Panc1 (cell line): ENCODE results near the gene FKRP. TPM values are rescaled to one million over a fixed set of nuclear protein-coding genes. Genes with fewer than 3 reads are reported as not detected.

ENCODE experiments used
- ATAC-seq: fragments of 200-7000 bp; cut with Tn5 transposase; 2 replicates; pipeline ENCODE4 v1.9.1; 2020; ENCODE audit warnings: mild to moderate bottlenecking, moderate library complexity
- BruUV-seq: library from RNA; stranded (reverse); fragments of 400-500 nt; replicated peaks from 2 replicates; lab custom pipeline; 2021; lab: Mats Ljungman, UMichigan
- CTCF ChIA-PET: fragments of 300-600 bp; sonication (Branson Sonifier 250); formaldehyde crosslinking; loops from one replicate; lab custom pipeline; 2022; ENCODE audit warnings: antibody characterized with exemption; lab: Charles Lee
- POLR2A ChIA-PET: fragments of 300-600 bp; sonication (Branson Sonifier 250); formaldehyde crosslinking; loops from one replicate; lab custom pipeline; 2022; ENCODE audit warnings: antibody characterized with exemption; lab: Charles Lee
- DNase-seq: peaks from one replicate; pipeline ENCODE4 v3.0.0-alpha.2; 2010; ENCODE audit warnings: low read depth, low spot score
- H3K27ac ChIP-seq: 2 replicates; pipeline ENCODE4 v1.5.1; 2011; ENCODE audit warnings: mild to moderate bottlenecking, low read length, inconsistent platforms
- H3K27me3 ChIP-seq: fragments of 200-500 bp; sonication (Bioruptor generic); 2 replicates; pipeline ENCODE4 v1.6.0; 2014; ENCODE audit warnings: low read length, inconsistent platforms; ENCODE audit not compliant: control insufficient read depth, insufficient read depth
- H3K36me3 ChIP-seq: fragments of 200-500 bp; sonication (Bioruptor generic); 2 replicates; pipeline ENCODE4 v1.5.1; 2014; ENCODE audit warnings: inconsistent platforms, mild to moderate bottlenecking, low read length, moderate library complexity; ENCODE audit not compliant: control insufficient read depth, insufficient read depth
- H3K4me1 ChIP-seq: 2 replicates; pipeline ENCODE4 v1.5.1; 2011; ENCODE audit warnings: inconsistent platforms, mild to moderate bottlenecking, low read length, moderate library complexity; ENCODE audit not compliant: control insufficient read depth, insufficient read depth
- H3K4me3 ChIP-seq, 2 experiments: 2 replicates each; pipeline ENCODE4 v1.5.1; 2011 to 2012; ENCODE audit warnings: low read depth in 2 of 2, low read length in 2 of 2, mild to moderate bottlenecking in 2 of 2, inconsistent platforms in 1 of 2, moderate library complexity in 1 of 2
- H3K9me3 ChIP-seq: fragments of 200-500 bp; sonication (Bioruptor generic); 2 replicates; pipeline ENCODE4 v1.5.1; 2014; ENCODE audit warnings: low read depth, mild to moderate bottlenecking, inconsistent platforms, low read length, moderate library complexity; ENCODE audit not compliant: control insufficient read depth, insufficient read depth
- POLR2AphosphoS5 ChIP-seq: IDR thresholded peaks from 2 replicates; pipeline ENCODE4 v1.6.1; 2012; ENCODE audit warnings: mild to moderate bottlenecking, low read depth, low read length, moderate library complexity
- SIN3A ChIP-seq: IDR thresholded peaks from 2 replicates; pipeline ENCODE4 v1.6.1; 2012; ENCODE audit warnings: low read depth, mild to moderate bottlenecking, low read length, moderate library complexity, borderline replicate concordance; ENCODE audit not compliant: insufficient read depth
- TCF7L2 ChIP-seq: IDR thresholded peaks from 2 replicates; pipeline ENCODE4 v1.6.1; 2011; ENCODE audit warnings: mild to moderate bottlenecking, low read depth, low read length, inconsistent platforms
- in situ Hi-C: cut with HindIII; loops from 2 replicates; pipeline ENCODE4 v1.10.0; 2016; ENCODE audit warnings: low sequenced_read_pairs, low pct_unique_long_range_greater_than_20kb
- intact Hi-C: fragments of 100-400 bp; cut with micrococcal nuclease; formaldehyde crosslinking; loops from one replicate; pipeline ENCODE4 v1.10.0; 2022; ENCODE audit not compliant: unreplicated experiment
- total RNA-seq: library from RNA; stranded (reverse); gene quantifications from one replicate; pipeline ENCODE4 v1.2.1, GENCODE V29; 2021; ENCODE audit not compliant: unreplicated experiment
- TF ChIP-seq, protein P1 (sequence below): fragments of 450-650 bp; IDR thresholded peaks from 2 replicates; pipeline ENCODE4 v1.5.1; 2017; ENCODE audit warnings: mild to moderate bottlenecking
- TF ChIP-seq, protein P2 (sequence below), 2 experiments: IDR thresholded peaks; 2 replicates each; pipeline ENCODE4 v1.6.1; 2011 to 2012; ENCODE audit warnings: low read depth in 2 of 2, control low read depth in 1 of 2, low read length in 1 of 2, mild to moderate bottlenecking in 1 of 2, moderate library complexity in 1 of 2; ENCODE audit not compliant: insufficient read depth in 1 of 2

FKRP gene
- total RNA-seq, 1 experiment from 2014 or later, result 21.6 TPM

DNA sequence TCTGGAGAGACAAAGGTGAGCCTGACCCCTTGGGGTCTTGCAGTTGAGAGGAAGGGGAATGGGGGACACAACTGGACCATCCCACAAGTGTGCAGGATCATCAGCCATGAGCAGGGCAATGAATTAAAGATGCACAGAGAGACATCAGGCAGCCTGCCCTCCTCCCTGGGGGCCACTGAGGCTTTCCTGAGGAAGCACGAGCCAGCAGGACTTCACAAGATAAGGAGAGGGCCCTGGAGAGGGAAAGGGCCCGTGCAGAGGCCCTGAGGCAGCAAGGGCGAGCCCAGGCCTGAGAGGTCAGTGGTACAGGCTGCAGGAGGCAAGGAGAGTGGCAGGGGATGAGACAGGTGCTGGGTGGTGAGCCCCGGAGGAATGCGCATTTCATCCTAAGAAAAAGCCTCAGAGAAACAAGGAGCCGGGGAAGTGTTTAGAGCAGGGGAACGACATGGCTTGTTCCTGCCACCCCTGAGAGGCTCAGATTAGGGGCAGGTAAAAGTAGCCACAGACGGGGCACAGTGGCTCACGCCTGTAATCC is 19.9 kb upstream of the FKRP start:
- CTCF ChIA-PET, result interaction anchor here (0.6 kb wide), 1 partner anchor 21 kb away, joined by 3 read pairs; no protein-coding TSS in a partner anchor
- ATAC-seq, result no peak

DNA sequence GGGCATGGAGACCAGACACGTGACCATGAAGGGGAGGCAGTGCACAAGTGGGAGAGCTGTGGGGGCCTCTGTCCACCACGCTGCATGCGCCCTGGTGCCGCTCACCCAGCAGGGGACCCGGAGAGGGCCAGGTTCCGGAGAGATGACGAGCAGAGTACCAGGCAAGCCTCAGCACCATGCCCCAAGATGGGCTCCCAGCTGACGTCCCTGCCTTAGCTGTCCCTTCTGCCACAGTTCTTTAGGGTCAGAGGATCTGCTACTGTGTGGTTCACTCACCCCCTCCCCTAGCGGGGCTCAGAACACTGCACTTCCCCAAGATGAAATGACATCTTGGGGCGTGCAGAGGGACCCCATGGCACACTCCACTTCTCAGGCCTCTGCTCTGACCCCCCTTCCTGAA is 19.3 kb upstream of the FKRP start:
- no TSS peak for BruUV-seq
- no peak for ATAC-seq

More for the DNA sequence above, 19.9 kb upstream of the FKRP start:
- Histone ChIP-seq H3K27ac (no peak overlapping the region), H3K4me1 (no peaks in the 10 kb centered on the region; the same call in 1 of the 2 replicates), H3K27me3 (no peaks in the 10 kb centered on the region), H3K36me3 (no peaks in the 10 kb centered on the region), H3K9me3 (no peaks in the 10 kb centered on the region), H3K4me3 (no peak overlapping the region)
- intact Hi-C loops (no loop called here), in situ Hi-C loops (no loop called here)
- no peak for DNase-seq
- BruUV-seq, result no TSS peak
- POLR2A ChIA-PET, result no interaction called here
- TF ChIP-seq POLR2AphosphoS5 (no peak), SIN3A (no peak), TCF7L2 (no peak)
- TF ChIP-seq, protein P1, sequence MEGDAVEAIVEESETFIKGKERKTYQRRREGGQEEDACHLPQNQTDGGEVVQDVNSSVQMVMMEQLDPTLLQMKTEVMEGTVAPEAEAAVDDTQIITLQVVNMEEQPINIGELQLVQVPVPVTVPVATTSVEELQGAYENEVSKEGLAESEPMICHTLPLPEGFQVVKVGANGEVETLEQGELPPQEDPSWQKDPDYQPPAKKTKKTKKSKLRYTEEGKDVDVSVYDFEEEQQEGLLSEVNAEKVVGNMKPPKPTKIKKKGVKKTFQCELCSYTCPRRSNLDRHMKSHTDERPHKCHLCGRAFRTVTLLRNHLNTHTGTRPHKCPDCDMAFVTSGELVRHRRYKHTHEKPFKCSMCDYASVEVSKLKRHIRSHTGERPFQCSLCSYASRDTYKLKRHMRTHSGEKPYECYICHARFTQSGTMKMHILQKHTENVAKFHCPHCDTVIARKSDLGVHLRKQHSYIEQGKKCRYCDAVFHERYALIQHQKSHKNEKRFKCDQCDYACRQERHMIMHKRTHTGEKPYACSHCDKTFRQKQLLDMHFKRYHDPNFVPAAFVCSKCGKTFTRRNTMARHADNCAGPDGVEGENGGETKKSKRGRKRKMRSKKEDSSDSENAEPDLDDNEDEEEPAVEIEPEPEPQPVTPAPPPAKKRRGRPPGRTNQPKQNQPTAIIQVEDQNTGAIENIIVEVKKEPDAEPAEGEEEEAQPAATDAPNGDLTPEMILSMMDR, result no peak
- TF ChIP-seq, protein P2, sequence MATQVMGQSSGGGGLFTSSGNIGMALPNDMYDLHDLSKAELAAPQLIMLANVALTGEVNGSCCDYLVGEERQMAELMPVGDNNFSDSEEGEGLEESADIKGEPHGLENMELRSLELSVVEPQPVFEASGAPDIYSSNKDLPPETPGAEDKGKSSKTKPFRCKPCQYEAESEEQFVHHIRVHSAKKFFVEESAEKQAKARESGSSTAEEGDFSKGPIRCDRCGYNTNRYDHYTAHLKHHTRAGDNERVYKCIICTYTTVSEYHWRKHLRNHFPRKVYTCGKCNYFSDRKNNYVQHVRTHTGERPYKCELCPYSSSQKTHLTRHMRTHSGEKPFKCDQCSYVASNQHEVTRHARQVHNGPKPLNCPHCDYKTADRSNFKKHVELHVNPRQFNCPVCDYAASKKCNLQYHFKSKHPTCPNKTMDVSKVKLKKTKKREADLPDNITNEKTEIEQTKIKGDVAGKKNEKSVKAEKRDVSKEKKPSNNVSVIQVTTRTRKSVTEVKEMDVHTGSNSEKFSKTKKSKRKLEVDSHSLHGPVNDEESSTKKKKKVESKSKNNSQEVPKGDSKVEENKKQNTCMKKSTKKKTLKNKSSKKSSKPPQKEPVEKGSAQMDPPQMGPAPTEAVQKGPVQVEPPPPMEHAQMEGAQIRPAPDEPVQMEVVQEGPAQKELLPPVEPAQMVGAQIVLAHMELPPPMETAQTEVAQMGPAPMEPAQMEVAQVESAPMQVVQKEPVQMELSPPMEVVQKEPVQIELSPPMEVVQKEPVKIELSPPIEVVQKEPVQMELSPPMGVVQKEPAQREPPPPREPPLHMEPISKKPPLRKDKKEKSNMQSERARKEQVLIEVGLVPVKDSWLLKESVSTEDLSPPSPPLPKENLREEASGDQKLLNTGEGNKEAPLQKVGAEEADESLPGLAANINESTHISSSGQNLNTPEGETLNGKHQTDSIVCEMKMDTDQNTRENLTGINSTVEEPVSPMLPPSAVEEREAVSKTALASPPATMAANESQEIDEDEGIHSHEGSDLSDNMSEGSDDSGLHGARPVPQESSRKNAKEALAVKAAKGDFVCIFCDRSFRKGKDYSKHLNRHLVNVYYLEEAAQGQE (IDR thresholded peaks at IDR 0.05; ENCODE audit: insufficient read depth in 1 of 2, low read depth in 2 of 2, low read length in 1 of 2), result no peak

More for the DNA sequence above, 19.3 kb upstream of the FKRP start:
- ChIA-PET CTCF (no interaction called here), POLR2A (no interaction called here)
- intact Hi-C loops (no loop called here), in situ Hi-C loops (no loop called here)
- DNase-seq, result no peak
- H3K4me1 ChIP-seq, result no peaks in the 10 kb centered on the region
- H3K36me3 ChIP-seq, result no peaks in the 10 kb centered on the region
- no peaks in the 10 kb centered on the region for H3K27me3 ChIP-seq
- H3K27ac ChIP-seq, result no peak overlapping the region
- no peak for TF ChIP-seq SIN3A
- TF ChIP-seq, protein P2 (IDR thresholded peaks at IDR 0.05; ENCODE audit: insufficient read depth in 1 of 2, low read depth in 2 of 2, low read length in 1 of 2), result no peak
- no peak for TF ChIP-seq TCF7L2
- no peak for TF ChIP-seq POLR2AphosphoS5
- TF ChIP-seq, protein P1, result no peak
- no peaks in the 10 kb centered on the region for H3K9me3 ChIP-seq
- no peak overlapping the region for H3K4me3 ChIP-seq
